PC-9 (cell line): ENCODE measurements around the gene REC114.

Experiments used
- EZH2 ChIP-seq: fragments of 200-600 bp; sonication (generic); IDR thresholded peaks from 2 replicates; pipeline ENCODE4 v1.8.0; 2017; ENCODE audit warnings: antibody characterized with exemption, low read depth
- TF ChIP-seq, protein P1 (sequence below): fragments of 200-600 bp; sonication (generic); conservative IDR thresholded peaks from 2 replicates; pipeline ENCODE4 v1.6.1; 2017; ENCODE audit warnings: mixed run types, antibody characterized with exemption, mild to moderate bottlenecking, moderate library complexity

DNA sequence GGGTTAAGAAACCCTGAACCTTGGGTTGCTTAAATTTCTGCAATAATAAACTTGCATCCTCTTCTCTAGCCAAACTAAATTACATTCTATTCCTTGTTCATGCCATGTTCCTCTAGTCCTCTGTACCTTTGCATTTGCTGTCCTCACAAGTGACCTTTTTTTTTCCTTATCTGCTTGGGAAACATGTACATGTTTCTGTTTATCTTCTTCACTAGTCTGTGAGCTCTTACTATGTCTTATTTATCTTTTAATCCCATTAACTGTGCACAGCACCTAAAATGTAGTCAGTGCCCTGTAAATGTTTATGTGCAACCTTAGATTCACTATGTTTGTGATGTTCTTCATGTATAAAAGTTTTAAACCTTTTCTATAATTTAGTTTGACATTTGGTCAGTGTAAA, 61.9 kb downstream of the REC114 start:
- TF ChIP-seq EZH2: no peak
- TF ChIP-seq, protein P1, sequence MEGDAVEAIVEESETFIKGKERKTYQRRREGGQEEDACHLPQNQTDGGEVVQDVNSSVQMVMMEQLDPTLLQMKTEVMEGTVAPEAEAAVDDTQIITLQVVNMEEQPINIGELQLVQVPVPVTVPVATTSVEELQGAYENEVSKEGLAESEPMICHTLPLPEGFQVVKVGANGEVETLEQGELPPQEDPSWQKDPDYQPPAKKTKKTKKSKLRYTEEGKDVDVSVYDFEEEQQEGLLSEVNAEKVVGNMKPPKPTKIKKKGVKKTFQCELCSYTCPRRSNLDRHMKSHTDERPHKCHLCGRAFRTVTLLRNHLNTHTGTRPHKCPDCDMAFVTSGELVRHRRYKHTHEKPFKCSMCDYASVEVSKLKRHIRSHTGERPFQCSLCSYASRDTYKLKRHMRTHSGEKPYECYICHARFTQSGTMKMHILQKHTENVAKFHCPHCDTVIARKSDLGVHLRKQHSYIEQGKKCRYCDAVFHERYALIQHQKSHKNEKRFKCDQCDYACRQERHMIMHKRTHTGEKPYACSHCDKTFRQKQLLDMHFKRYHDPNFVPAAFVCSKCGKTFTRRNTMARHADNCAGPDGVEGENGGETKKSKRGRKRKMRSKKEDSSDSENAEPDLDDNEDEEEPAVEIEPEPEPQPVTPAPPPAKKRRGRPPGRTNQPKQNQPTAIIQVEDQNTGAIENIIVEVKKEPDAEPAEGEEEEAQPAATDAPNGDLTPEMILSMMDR: no peak
